Measurements from ENCODE around the gene OS9. TPM values are rescaled to one million over a fixed set of nuclear protein-coding genes. Genes with fewer than 3 reads are reported as not detected.

Gene OS9
- total and polyA plus RNA-seq, 2 of the 4 experiments (the other 2 are of a cell fraction) = 159 to 272 TPM

DNA sequence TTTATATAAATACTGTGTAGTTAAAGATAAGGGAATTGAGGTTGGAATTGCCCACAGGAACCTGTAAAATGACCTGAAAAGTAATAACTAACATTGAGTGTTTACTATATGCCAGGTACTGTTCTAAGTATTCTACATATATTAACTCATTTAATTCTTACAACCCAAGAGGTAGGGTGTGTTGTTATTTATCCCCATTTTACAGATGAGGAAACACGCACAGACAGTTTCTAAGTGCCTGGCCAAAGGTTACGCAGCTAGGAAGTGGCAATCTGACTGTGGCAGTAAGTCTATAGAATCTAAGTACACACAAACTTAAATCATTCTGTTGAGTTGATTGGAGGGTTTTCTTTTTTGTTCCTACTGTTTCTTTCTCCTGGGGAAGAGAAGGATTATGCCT, 49.8 kb downstream of the OS9 start:
- CTCF ChIA-PET = no interaction called here

More for the DNA sequence above, 49.8 kb downstream of the OS9 start:
- Histone ChIP-seq H3K9me1 (ENCODE audit: insufficient read depth, low read length) (peaks cover 6% of the 10 kb centered on the region), H2BK20ac (ENCODE audit: low read depth, low read length) (no peak overlapping the region), H2AK5ac (ENCODE audit: low read depth, low read length) (no peak overlapping the region), H2AFZ (replicated peaks; ENCODE audit: low read length, poor library complexity) (no peak overlapping the region), H3K9me3 (ENCODE audit: control insufficient read depth, insufficient read depth, low read length) (peaks cover 2% of the 10 kb centered on the region; the same call in 1 of the 2 replicates), H2AK9ac (replicated peaks; ENCODE audit: low read depth, low read length, poor library complexity) (no peak overlapping the region), H4K20me1 (ENCODE audit: insufficient read depth, low read length) (no peaks in the 10 kb centered on the region), H3K18ac (ENCODE audit: low read depth, low read length) (no peak overlapping the region), H4K5ac (ENCODE audit: low read depth, low read length) (no peak overlapping the region), H3K27me3 (ENCODE audit: control insufficient read depth, insufficient read depth, low read length) (peaks cover 34% of the 10 kb centered on the region), H4K91ac (ENCODE audit: insufficient read depth, low read depth, low read length) (no peak overlapping the region), H3K79me1 (ENCODE audit: low read depth in 1 of 2, low read length in 2 of 2) (peaks cover 13 to 26% of the 10 kb centered on the region in 2 experiments; a peak in 3 of 4 replicates), H3K23ac (ENCODE audit: low read depth, low read length) (no peak overlapping the region), H3K14ac (replicated peaks; ENCODE audit: low read depth, low read length) (no peak overlapping the region), H2BK5ac (ENCODE audit: low read depth, low read length, poor library complexity, severe bottlenecking) (no peak overlapping the region), H3K9ac (ENCODE audit: low read depth, low read length) (no peak overlapping the region), H3K27ac (ENCODE audit: insufficient read depth, low read length) (no peak overlapping the region), H3K4me2 (ENCODE audit: low read depth, low read length) (no peak overlapping the region), H3K4me3 (ENCODE audit: insufficient read depth, low read depth, low read length) (no peak overlapping the region), H4K8ac (ENCODE audit: low read depth in 2 of 2, low read length in 2 of 2) (peak overlapping the region; percentile 22 to 94; a peak in 2 of 4 replicates), H3K4ac (ENCODE audit: low read depth, low read length) (no peak overlapping the region), H3K36me3 (ENCODE audit: control insufficient read depth, insufficient read depth, low read length) (peaks cover 11% of the 10 kb centered on the region), H2BK120ac (ENCODE audit: low read depth, low read length) (no peak overlapping the region), H3K4me1 (ENCODE audit: control insufficient read depth, insufficient read depth, low read length) (peaks cover 3% of the 10 kb centered on the region), H2BK15ac (ENCODE audit: low read depth, low read length) (no peak overlapping the region), H3K56ac (ENCODE audit: extremely low read depth, insufficient read depth, low read length) (no peak overlapping the region)
- in situ Hi-C loops (cut with MboI; ENCODE audit: low sequenced_read_pairs) = no loop called here
- TF ChIP-seq MAZ (IDR thresholded peaks at IDR 0.05; ENCODE audit: borderline replicate concordance, low read depth, low read length) (no peak), RAD21 (IDR thresholded peaks at IDR 0.05; ENCODE audit: low read length) (no peak), RCOR1 (IDR thresholded peaks at IDR 0.05; ENCODE audit: insufficient replicate concordance, low read length) (no peak)
- TF ChIP-seq, protein P1, sequence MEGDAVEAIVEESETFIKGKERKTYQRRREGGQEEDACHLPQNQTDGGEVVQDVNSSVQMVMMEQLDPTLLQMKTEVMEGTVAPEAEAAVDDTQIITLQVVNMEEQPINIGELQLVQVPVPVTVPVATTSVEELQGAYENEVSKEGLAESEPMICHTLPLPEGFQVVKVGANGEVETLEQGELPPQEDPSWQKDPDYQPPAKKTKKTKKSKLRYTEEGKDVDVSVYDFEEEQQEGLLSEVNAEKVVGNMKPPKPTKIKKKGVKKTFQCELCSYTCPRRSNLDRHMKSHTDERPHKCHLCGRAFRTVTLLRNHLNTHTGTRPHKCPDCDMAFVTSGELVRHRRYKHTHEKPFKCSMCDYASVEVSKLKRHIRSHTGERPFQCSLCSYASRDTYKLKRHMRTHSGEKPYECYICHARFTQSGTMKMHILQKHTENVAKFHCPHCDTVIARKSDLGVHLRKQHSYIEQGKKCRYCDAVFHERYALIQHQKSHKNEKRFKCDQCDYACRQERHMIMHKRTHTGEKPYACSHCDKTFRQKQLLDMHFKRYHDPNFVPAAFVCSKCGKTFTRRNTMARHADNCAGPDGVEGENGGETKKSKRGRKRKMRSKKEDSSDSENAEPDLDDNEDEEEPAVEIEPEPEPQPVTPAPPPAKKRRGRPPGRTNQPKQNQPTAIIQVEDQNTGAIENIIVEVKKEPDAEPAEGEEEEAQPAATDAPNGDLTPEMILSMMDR (conservative IDR thresholded peaks at IDR 0.05; ENCODE audit: low read depth, low read length) = no peak
- TF ChIP-seq, protein P2, sequence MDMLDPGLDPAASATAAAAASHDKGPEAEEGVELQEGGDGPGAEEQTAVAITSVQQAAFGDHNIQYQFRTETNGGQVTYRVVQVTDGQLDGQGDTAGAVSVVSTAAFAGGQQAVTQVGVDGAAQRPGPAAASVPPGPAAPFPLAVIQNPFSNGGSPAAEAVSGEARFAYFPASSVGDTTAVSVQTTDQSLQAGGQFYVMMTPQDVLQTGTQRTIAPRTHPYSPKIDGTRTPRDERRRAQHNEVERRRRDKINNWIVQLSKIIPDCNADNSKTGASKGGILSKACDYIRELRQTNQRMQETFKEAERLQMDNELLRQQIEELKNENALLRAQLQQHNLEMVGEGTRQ (IDR thresholded peaks at IDR 0.05; ENCODE audit: low read depth, low read length) = no peak
- WGBS, 2 experiments (ENCODE audit: extremely low coverage in 2 of 2, insufficient read length in 1 of 2) = no CpG with 5 or more reads among the region's 2 CpGs
- DNase-seq (no peak), ATAC-seq (ENCODE audit: low read depth) (no peak)
- BruUV-seq (replicated peaks) = no TSS peak
- intact Hi-C loops (cut with micrococcal nuclease) = no loop called here
- dilution Hi-C loops (cut with HindIII; ENCODE audit: low sequenced_read_pairs, unreplicated experiment) = no loop called here
- POLR2A ChIA-PET (ENCODE audit: unreplicated experiment) = interaction anchor here (1.1 kb wide), 1 partner anchor 18 kb away, joined by 5 read pairs; no protein-coding TSS in a partner anchor

Data from IMR-90 (cell line).